NCI-H1694 treated with DMSO at 0.1 percent for 48 hours (cell line): ENCODE data around the gene TMA7.
"Not testable (repeated sequence)": the region's sequence is repeated elsewhere in the genome, so short reads cannot be mapped to it uniquely, and the experiment has no call there.

Source experiments
- DNase-seq: peaks from one replicate; lab custom pipeline; 2025; lab: John Stamatoyannopoulos, UW

The TMA7 gene

GRCh38 chr3:48468329-48468731 is 28.3 kb downstream of the TMA7 start:
- DNase-seq = no peak

DNA sequence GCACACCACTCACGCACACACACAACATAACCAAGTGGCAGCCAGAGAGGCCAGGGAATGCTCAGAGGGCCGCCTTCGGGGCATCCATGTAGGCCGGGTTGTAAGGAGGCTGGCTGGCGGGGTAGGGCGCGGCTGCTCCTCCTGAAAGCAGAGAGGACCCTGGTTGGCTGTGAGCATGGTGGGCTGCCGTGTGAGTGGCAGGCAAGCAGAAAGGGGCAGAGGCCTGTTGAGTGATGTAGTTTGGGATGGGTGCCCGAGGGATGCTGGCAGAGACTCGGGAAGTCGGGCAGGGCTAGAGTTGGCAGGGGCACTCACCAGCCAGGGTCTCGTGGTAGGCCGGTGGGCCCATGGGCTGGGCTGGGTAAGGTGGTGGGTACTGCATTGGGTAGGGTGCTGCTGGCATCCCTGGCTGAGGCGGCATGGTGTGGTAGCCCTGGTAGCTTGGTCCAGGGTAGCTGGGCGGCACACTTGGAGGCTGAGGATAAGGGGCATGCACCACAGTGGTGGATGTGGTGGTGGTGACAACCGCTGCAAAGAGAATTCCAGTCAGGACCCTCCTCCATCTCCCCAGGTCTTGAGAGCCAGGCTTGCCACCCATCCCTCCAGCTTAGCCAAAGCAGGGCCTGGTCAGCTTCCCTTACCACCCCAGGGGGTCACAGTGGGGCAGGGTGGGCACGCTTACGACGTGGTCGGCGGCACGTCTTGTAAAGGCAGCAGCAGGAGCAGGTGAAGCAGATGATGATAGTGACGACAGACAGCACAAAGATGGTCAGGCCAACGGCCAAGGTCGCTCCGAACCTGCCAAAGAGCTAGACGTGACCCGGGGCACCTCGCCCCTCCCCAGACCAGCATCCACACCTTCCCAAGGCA is 29.2 kb downstream of the TMA7 start:
- no peak for DNase-seq

- DNase-seq = no peak
Observed at GRCh38 chr3:48470286-48470685, 30.2 kb downstream of the TMA7 start.

DNA sequence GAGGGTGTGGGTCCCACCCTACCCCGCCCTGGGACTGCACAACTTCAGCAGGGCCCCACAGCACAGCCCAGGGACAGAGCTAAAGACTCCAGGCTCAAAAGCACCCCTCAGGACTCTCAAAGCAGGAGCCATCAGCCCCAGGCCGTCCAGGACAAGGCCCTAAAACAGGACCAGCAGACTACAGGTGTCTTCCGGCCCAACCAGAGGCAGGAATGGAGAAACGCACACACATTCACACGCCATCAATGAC is 32.5 kb downstream of the TMA7 start:
- no peak for DNase-seq

GRCh38 chr3:48472923-48473616 is 33.0 kb downstream of the TMA7 start:
- DNase-seq = peak; percentile 1

- no peak for DNase-seq
Observed at GRCh38 chr3:48473617-48473952, 33.5 kb downstream of the TMA7 start.

- DNase-seq = not testable (repeated sequence)
Observed at GRCh38 chr3:48474031-48474430, 34.0 kb downstream of the TMA7 start.

GRCh38 chr3:48474619-48475018 is 34.6 kb downstream of the TMA7 start:
- no peak for DNase-seq

DNA sequence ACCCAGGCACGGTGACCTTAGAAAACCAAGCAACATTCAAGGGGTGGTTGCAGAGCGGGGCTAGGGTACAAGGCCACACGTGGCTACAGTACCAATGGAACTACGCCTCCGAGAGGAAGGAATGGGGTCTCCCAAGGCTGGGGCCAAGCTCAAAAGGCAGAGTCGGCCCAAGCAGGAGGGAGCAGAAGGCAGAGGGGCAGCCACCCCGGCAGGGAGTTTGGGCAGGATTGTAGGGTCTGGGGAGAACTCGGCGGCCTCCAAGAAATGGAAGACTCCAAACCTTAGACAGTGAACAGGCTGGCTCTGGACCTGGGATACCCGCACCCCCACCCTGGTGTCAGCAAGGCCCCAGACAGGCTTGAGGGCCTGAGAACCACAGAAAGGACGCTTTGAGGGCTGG is 35.1 kb downstream of the TMA7 start:
- no peak for DNase-seq

- DNase-seq = no peak
Observed at GRCh38 chr3:48476426-48477053, 36.5 kb downstream of the TMA7 start.

DNA sequence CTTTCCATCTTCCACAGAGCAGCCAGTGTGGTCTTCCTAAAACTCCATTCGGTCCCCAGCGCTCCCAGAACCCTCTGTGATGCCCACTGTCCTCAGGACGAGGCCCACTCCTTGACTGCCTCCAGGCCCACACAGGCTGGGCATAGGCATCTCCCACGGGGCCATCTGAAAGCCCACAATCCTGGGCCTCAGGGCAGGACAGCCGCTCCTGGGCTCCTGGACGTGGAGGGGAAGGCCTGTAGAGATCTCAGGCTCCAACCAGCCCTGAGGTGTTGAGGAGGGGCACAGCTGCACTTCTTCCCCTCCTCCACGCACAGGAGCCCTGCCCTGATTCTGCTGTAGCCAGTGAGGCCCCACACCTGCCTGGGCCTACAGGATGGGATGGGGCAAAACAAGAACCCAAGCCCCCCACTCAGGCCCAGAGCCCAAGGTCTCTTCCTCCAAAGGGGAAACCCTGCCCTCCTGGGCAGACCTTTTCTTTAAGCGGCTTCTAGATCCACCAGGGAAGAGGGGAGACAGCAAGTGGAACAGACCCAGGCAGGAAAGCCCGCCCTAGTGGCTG is 38.0 kb downstream of the TMA7 start:
- DNase-seq = no peak

GRCh38 chr3:48478626-48479555 is 38.8 kb downstream of the TMA7 start:
- no peak for DNase-seq

GRCh38 chr3:48480891-48481290 is 40.8 kb downstream of the TMA7 start:
- not testable (repeated sequence) for DNase-seq

- not testable (repeated sequence) for DNase-seq
Observed at GRCh38 chr3:48482822-48483221, 42.8 kb downstream of the TMA7 start.

DNA sequence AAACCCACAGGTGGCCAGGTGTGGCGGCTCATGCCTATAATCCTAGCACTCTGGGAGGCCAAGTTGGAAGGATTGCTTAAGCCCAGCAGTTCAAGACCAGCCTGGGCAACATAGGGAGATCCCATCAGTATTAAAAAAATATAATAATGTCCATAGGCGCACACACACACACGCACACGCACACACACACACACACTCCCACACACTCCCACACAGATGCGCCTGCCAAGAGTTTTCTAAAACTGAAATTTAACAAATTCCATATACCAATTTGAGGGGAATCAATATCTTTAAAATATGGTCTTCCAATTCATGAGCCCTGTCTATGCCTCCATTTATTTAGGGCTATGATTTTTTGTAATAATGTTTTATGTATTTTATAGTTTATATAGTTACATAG is 46.9 kb downstream of the TMA7 start:
- no peak for DNase-seq

DNA sequence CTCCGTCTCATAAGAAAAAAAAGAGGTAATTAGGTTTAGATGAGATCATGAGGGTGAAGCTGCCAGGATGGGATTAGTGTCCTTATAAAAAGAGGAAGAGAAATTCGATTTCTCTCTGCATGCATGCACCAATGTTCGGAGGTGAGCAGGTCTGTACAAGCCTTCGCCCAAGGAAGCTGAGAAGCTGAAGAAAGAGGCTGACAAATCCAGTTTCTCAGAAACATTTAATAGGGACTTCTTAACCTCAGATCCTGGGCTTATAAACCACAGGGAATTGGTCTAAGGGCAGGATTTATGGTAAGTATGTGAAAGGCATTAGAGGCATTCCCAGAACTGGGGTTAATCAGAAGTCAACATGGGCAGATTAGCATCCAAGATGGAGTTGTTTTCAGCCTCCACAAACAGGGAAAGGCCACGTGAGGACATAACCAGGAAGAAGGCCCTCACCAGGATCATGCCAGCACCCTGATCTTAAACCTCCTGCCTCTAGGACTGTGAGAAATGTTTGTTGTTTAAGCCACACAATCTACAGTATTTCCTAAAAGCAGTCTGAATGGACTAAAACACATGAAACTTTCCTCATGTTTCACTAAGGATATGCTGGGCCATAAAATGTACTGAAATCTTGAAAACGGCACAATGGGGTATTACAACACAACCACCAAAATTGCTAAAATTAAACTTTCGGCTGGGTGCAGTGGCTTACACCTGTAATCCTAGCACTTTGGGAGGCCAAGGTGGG is 52.6 kb downstream of the TMA7 start:
- DNase-seq = no peak

- DNase-seq = no peak
Observed at GRCh38 chr3:48493203-48493501, 53.1 kb downstream of the TMA7 start.
